Astrocyte (in vitro differentiated cells and primary cell): ENCODE measurements around the gene PLCH1. TPM values are rescaled to one million over a fixed set of nuclear protein-coding genes. Genes with fewer than 3 reads are reported as not detected.

Source experiments
- DNase-seq: peaks from one replicate; pipeline ENCODE4 v3.0.0-alpha.2; 2010; ENCODE audit warnings: low read depth
- FAIRE-seq: peaks from 2 replicates; lab custom pipeline; 2011; peaks lifted over from hg19 to GRCh38; lab: Jason Lieb, UNC
- H2AFZ ChIP-seq: 2 replicates; pipeline ENCODE4 v1.6.0; 2012; ENCODE audit warnings: low read depth, low read length, inconsistent platforms
- H3K27ac ChIP-seq: 2 replicates; pipeline ENCODE4 v1.5.1; 2011; ENCODE audit warnings: low read depth, low read length, inconsistent platforms
- H3K27me3 ChIP-seq: 2 replicates; pipeline ENCODE4 v1.6.0; 2011; ENCODE audit warnings: low read length, inconsistent platforms; ENCODE audit not compliant: insufficient read depth
- H3K36me3 ChIP-seq: 2 replicates; pipeline ENCODE4 v1.5.1; 2011; ENCODE audit warnings: low read length, inconsistent platforms; ENCODE audit not compliant: insufficient read depth
- H3K4me1 ChIP-seq: 2 replicates; pipeline ENCODE4 v1.5.1; 2011; ENCODE audit warnings: low read length, inconsistent platforms; ENCODE audit not compliant: insufficient read depth
- H3K4me2 ChIP-seq: 2 replicates; pipeline ENCODE4 v1.6.0; 2012; ENCODE audit warnings: low read length, inconsistent platforms
- H3K4me3 ChIP-seq: 2 replicates; pipeline ENCODE4 v1.5.1; 2011; ENCODE audit warnings: low read depth, mild to moderate bottlenecking, low read length, inconsistent platforms; ENCODE audit not compliant: insufficient read depth
- H3K79me2 ChIP-seq: 2 replicates; pipeline ENCODE4 v1.6.0; 2012; ENCODE audit warnings: mild to moderate bottlenecking, low read length, inconsistent platforms; ENCODE audit not compliant: insufficient read depth
- H3K9ac ChIP-seq: 2 replicates; pipeline ENCODE4 v1.6.0; 2012; ENCODE audit warnings: mild to moderate bottlenecking, low read length, inconsistent platforms
- H3K9me3 ChIP-seq: 2 replicates; pipeline ENCODE4 v1.5.1; 2012; ENCODE audit warnings: low read depth, mild to moderate bottlenecking, low read length, inconsistent platforms; ENCODE audit not compliant: insufficient read depth
- H4K20me1 ChIP-seq: 2 replicates; pipeline ENCODE4 v1.6.0; 2012; ENCODE audit warnings: low read length, inconsistent platforms; ENCODE audit not compliant: insufficient read depth
- H3K27ac Mint-ChIP-seq: one replicate; pipeline ENCODE4 v1.8.0; 2021; ENCODE audit warnings: mild to moderate bottlenecking, mixed read lengths; ENCODE audit not compliant: unreplicated experiment
- H3K27me3 Mint-ChIP-seq: one replicate; pipeline ENCODE4 v1.8.0; 2021; ENCODE audit warnings: low read depth, mixed read lengths; ENCODE audit not compliant: unreplicated experiment
- H3K36me3 Mint-ChIP-seq: one replicate; pipeline ENCODE4 v1.8.0; 2021; ENCODE audit warnings: low read depth, mixed read lengths; ENCODE audit not compliant: unreplicated experiment
- H3K4me1 Mint-ChIP-seq: one replicate; pipeline ENCODE4 v1.8.0; 2021; ENCODE audit warnings: low read depth, mixed read lengths; ENCODE audit not compliant: unreplicated experiment
- H3K4me3 Mint-ChIP-seq: one replicate; pipeline ENCODE4 v1.8.0; 2021; ENCODE audit warnings: mild to moderate bottlenecking, moderate library complexity, mixed read lengths; ENCODE audit not compliant: unreplicated experiment
- H3K9me3 Mint-ChIP-seq: one replicate; pipeline ENCODE4 v1.8.0; 2021; ENCODE audit warnings: mild to moderate bottlenecking, mixed read lengths; ENCODE audit not compliant: unreplicated experiment
- CTCF ChIP-seq: IDR thresholded peaks from 2 replicates; pipeline ENCODE4 v1.5.1; 2011; ENCODE audit warnings: low read depth, mild to moderate bottlenecking, inconsistent platforms, low read length, moderate library complexity; ENCODE audit not compliant: insufficient read depth
- EZH2 ChIP-seq: IDR thresholded peaks from 2 replicates; pipeline ENCODE4 v1.6.1; 2012; ENCODE audit warnings: mild to moderate bottlenecking, low read length, inconsistent platforms; ENCODE audit not compliant: insufficient read depth
- total RNA-seq: library from RNA; stranded (reverse); gene quantifications from 2 replicates; pipeline ENCODE4 v1.2.1, GENCODE V29; 2021

PLCH1 gene
- total RNA-seq, 1 donor from 2014 or later, result 1.2 TPM

- no peaks in the 10 kb centered on the region for H3K27me3 ChIP-seq
These were observed 379.6 kb downstream of the PLCH1 start for GRCh38 chr3:155365178-155365783.

GRCh38 chr3:155364492-155364891, 380.4 kb downstream of the PLCH1 start:
- peaks cover 7% of the 10 kb centered on the region for H3K4me1 Mint-ChIP-seq
- no peak overlapping the region for H3K27ac ChIP-seq
- H4K20me1 ChIP-seq, result no peaks in the 10 kb centered on the region
- H3K9ac ChIP-seq, result no peak overlapping the region
- H3K4me3 ChIP-seq, result no peak overlapping the region
- no peaks in the 10 kb centered on the region for H3K36me3 Mint-ChIP-seq
- DNase-seq (no peak), FAIRE-seq (no peak)
- H3K27ac Mint-ChIP-seq, result no peak overlapping the region
- H3K4me3 Mint-ChIP-seq, result no peak overlapping the region
- no peaks in the 10 kb centered on the region for H3K9me3 Mint-ChIP-seq
- TF ChIP-seq EZH2, result no peak
- TF ChIP-seq CTCF, result no peak
- H3K79me2 ChIP-seq, result no peaks in the 10 kb centered on the region
- H3K9me3 ChIP-seq, result no peaks in the 10 kb centered on the region
- H3K36me3 ChIP-seq, result no peaks in the 10 kb centered on the region
- H3K27me3 ChIP-seq, result no peaks in the 10 kb centered on the region
- H3K4me2 ChIP-seq, result no peak overlapping the region
- H3K4me1 ChIP-seq, result no peaks in the 10 kb centered on the region
- H2AFZ ChIP-seq, result no peak overlapping the region
- no peaks in the 10 kb centered on the region for H3K27me3 Mint-ChIP-seq

More at GRCh38 chr3:155365178-155365783, 379.6 kb downstream of the PLCH1 start:
- TF ChIP-seq EZH2 (no peak), CTCF (no peak)
- Mint-ChIP-seq H3K36me3 (no peaks in the 10 kb centered on the region), H3K9me3 (no peaks in the 10 kb centered on the region), H3K27ac (no peak overlapping the region), H3K4me1 (peaks cover 7% of the 10 kb centered on the region), H3K27me3 (no peaks in the 10 kb centered on the region), H3K4me3 (no peak overlapping the region)
- H3K9me3 ChIP-seq, result no peaks in the 10 kb centered on the region
- DNase-seq, result no peak
- H3K36me3 ChIP-seq, result no peaks in the 10 kb centered on the region
- H4K20me1 ChIP-seq, result no peaks in the 10 kb centered on the region
- H3K79me2 ChIP-seq, result no peaks in the 10 kb centered on the region
- no peak overlapping the region for H3K4me2 ChIP-seq
- no peak overlapping the region for H3K9ac ChIP-seq
- no peak for FAIRE-seq
- H3K4me3 ChIP-seq, result no peak overlapping the region
- no peak overlapping the region for H3K27ac ChIP-seq
- H3K4me1 ChIP-seq, result no peaks in the 10 kb centered on the region
- no peak overlapping the region for H2AFZ ChIP-seq

- Mint-ChIP-seq H3K36me3 (no peaks in the 10 kb centered on the region), H3K9me3 (no peaks in the 10 kb centered on the region), H3K4me3 (no peak overlapping the region), H3K4me1 (peaks cover 7% of the 10 kb centered on the region), H3K27me3 (no peaks in the 10 kb centered on the region), H3K27ac (no peak overlapping the region)
- no peaks in the 10 kb centered on the region for H4K20me1 ChIP-seq
- H3K9me3 ChIP-seq, result no peaks in the 10 kb centered on the region
- H3K27me3 ChIP-seq, result no peaks in the 10 kb centered on the region
- no peak overlapping the region for H3K4me3 ChIP-seq
- no peak overlapping the region for H3K27ac ChIP-seq
- no peak for TF ChIP-seq CTCF
- TF ChIP-seq EZH2, result no peak
- H3K4me2 ChIP-seq, result no peak overlapping the region
- peak overlapping the region; percentile 24 for H2AFZ ChIP-seq
- H3K79me2 ChIP-seq, result no peaks in the 10 kb centered on the region
- no peak overlapping the region for H3K9ac ChIP-seq
- H3K36me3 ChIP-seq, result no peaks in the 10 kb centered on the region
- DNase-seq, result peak; percentile 10
- H3K4me1 ChIP-seq, result no peaks in the 10 kb centered on the region
- no peak for FAIRE-seq
These were observed 381.2 kb downstream of the PLCH1 start for GRCh38 chr3:155363690-155364070.
